ENCODE results near the gene CSNK2B. TPM values are rescaled to one million over a fixed set of nuclear protein-coding genes. Genes with fewer than 3 reads are reported as not detected.

Gene CSNK2B
- total RNA-seq = 100 to 1,000 TPM; 111 to 323 (median 116) TPM
- 100 to 1,000 TPM; 124 to 203 TPM for polyA plus RNA-seq
- long read RNA-seq, donor 1, transcript CSNK2B-203 (7 exons, 948 nt) = major isoform, 39 of 51 reads
- long read RNA-seq, donor 1, partial matches to known transcripts = 10 of 51 reads
- long read RNA-seq, donor 1, other reads (novel, unspliced or antisense) = 2 of 51 reads
- long read RNA-seq, donor 2, transcript CSNK2B-203 (7 exons, 948 nt) = major isoform, 68 of 79 reads
- long read RNA-seq, donor 2, partial matches to known transcripts = 9 of 79 reads
- long read RNA-seq, donor 2, other reads (novel, unspliced or antisense) = 1 of 79 reads
- long read RNA-seq, donor 3, transcript CSNK2B-203 (7 exons, 948 nt) = major isoform, 29 of 46 reads
- long read RNA-seq, donor 3, partial matches to known transcripts = 14 of 46 reads
- long read RNA-seq, donor 3, other reads (novel, unspliced or antisense) = 3 of 46 reads

- peaks cover 4 to 65% (median 57%) of the 10 kb centered on the region in 9 donors for H3K36me3 ChIP-seq
- TF ChIP-seq POLR2A (IDR thresholded peaks at IDR 0.05) (peak in 1 of 2 donors; percentile 56), CTCF (IDR thresholded peaks at IDR 0.05) (peak in 4 of 12 donors; percentile 18 to 41 (median 34))
- peak; percentile 99 for DNase-seq
- no peaks in the 10 kb centered on the region for H3K27me3 ChIP-seq
- intact Hi-C loops (cut with DNase I) = loop anchor here in 3 of 10 donors (1.0 to 10.0 kb wide), 5 partner anchors 45 to 509 kb away; partner anchors contain the start of genes AGPAT1 (in 2 of the 3), RNF5 (in 2 of the 3), ATP6V1G2 (in 1 of the 3) and NELFE (in 1 of the 3)
- peak within 1 kb of the TSS; percentile 64 to 95 (median 83) for H3K4me3 ChIP-seq
- peaks cover 9 to 60% (median 38%) of the 10 kb centered on the region in 12 donors for H3K4me1 ChIP-seq
- peak within 1 kb of the TSS; percentile 83 to 97 (median 95) for H3K27ac ChIP-seq
- 0 to 1% (median 0%) methylated on average over 58 to 63 of the region's 63 CpGs for WGBS, 4 donors
- no peaks in the 10 kb centered on the region for H3K9me3 ChIP-seq
- peak; percentile 90 to 94 (median 92) for ATAC-seq
These were observed at the start of gene CSNK2B for GRCh38 chr6:31665501-31666336. CSNK2B (plus strand) TSS chr6:31666080; CDS start chr6:31666832, 752 bp downstream.

DNA sequence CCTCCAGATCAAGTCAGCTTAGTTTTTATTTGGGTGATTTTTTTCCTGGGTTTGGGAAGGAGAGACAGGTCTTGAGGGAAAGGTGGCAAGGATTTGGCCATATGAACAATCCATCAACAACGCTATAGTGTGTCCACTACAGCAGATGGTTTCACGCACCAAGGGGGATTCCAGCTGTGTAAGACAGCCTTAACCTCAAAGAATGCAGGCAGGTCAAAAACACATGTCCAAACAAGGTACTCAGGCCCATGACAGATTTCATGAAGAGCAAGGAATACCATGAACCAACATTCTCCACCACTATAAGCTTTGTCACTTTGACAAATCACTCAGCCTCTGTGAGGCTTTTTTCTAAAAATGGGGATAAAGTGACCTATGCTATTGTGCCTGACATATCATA is 48.9 kb upstream of the CSNK2B start:
- DNase-seq = no peak
- H3K4me3 ChIP-seq = peak overlapping the region in 1 of 12 donors; percentile 59
- no peaks in the 10 kb centered on the region for H3K27me3 ChIP-seq
- no peaks in the 10 kb centered on the region for H3K9me3 ChIP-seq
- no peak overlapping the region for H3K27ac ChIP-seq
- ATAC-seq = no peak
- H3K36me3 ChIP-seq = peaks cover 0 to 1% (median 0%) of the 10 kb centered on the region in 9 donors
- WGBS, 4 donors = 87 to 93% (median 92%) methylated on average over 2 of the region's 2 CpGs
- intact Hi-C loops (cut with DNase I) = no loop called here
- H3K4me1 ChIP-seq = peaks cover 0 to 31% (median 13%) of the 10 kb centered on the region in 12 donors
- TF ChIP-seq CTCF (IDR thresholded peaks at IDR 0.05) = no peak
- no peak for TF ChIP-seq POLR2A (IDR thresholded peaks at IDR 0.05)

GRCh38 chr6:31619805-31620585 is 45.9 kb upstream of the CSNK2B start:
- peak overlapping the region in 11 of 12 donors; percentile 60 to 97 (median 87) for H3K4me3 ChIP-seq
- ATAC-seq (peak; percentile 91 to 97 (median 96)), DNase-seq (peak; percentile 97 to 99 (median 98))
- 0 to 1% (median 0%) methylated on average over 50 of the region's 50 CpGs for WGBS, 4 donors
- no peak for TF ChIP-seq CTCF (IDR thresholded peaks at IDR 0.05)
- peak; percentile 52 to 87 for TF ChIP-seq POLR2A (IDR thresholded peaks at IDR 0.05)
- peaks cover 2 to 28% (median 24%) of the 10 kb centered on the region in 9 donors for H3K36me3 ChIP-seq
- intact Hi-C loops (cut with DNase I) = loop anchor here in 5 of 10 donors (1.0 to 5.0 kb wide), 3 partner anchors 32 to 45 kb away; partner anchors contain the start of genes BAG6 (in 3 of the 5) and APOM (in 1 of the 5)
- H3K4me1 ChIP-seq = peaks cover 0 to 32% (median 21%) of the 10 kb centered on the region in 12 donors
- no peaks in the 10 kb centered on the region for H3K27me3 ChIP-seq
- peak overlapping the region; percentile 86 to 99 (median 96) for H3K27ac ChIP-seq
- H3K9me3 ChIP-seq = no peaks in the 10 kb centered on the region
